Dermis lymphatic vessel endothelial cell (primary cell): ENCODE results near the gene LMO2. TPM values are rescaled to one million over a fixed set of nuclear protein-coding genes. Genes with fewer than 3 reads are reported as not detected.

ENCODE experiments used
- total RNA-seq: library from RNA; depleted of rRNA; stranded (reverse); fragments of >200 nt; gene quantifications from 2 replicates; pipeline ENCODE4 v1.2.1, GENCODE V29; 2014

Gene LMO2
- total RNA-seq: 75.4 and 87.8 TPM in 2 replicates

GRCh38 chr11:33891714-33892327, at the start of gene LMO2:
TSS of gene LMO2 (minus strand) at chr11:33892076. CDS start at chr11:33869716, 22,360 bp downstream.

Other genes starting within 250 kb of the LMO2 start
- 0.09 and 0.11 TPM in 2 replicates for gene C11orf91, start 191.2 kb downstream of the LMO2 start, total RNA-seq
- gene CD59, start 155.7 kb downstream of the LMO2 start, total RNA-seq: 481 and 962 TPM in 2 replicates
- 30.9 and 38.2 TPM in 2 replicates for gene FBXO3, start 117.6 kb downstream of the LMO2 start, total RNA-seq
- gene CAPRIN1, start 159.7 kb upstream of the LMO2 start, total RNA-seq: 136 and 172 TPM in 2 replicates
- gene NAT10, start 213.6 kb upstream of the LMO2 start, total RNA-seq: 8.6 and 15.3 TPM in 2 replicates